ENCODE results near the gene FSCN2.

FSCN2 gene, protein sequence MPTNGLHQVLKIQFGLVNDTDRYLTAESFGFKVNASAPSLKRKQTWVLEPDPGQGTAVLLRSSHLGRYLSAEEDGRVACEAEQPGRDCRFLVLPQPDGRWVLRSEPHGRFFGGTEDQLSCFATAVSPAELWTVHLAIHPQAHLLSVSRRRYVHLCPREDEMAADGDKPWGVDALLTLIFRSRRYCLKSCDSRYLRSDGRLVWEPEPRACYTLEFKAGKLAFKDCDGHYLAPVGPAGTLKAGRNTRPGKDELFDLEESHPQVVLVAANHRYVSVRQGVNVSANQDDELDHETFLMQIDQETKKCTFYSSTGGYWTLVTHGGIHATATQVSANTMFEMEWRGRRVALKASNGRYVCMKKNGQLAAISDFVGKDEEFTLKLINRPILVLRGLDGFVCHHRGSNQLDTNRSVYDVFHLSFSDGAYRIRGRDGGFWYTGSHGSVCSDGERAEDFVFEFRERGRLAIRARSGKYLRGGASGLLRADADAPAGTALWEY

DNA sequence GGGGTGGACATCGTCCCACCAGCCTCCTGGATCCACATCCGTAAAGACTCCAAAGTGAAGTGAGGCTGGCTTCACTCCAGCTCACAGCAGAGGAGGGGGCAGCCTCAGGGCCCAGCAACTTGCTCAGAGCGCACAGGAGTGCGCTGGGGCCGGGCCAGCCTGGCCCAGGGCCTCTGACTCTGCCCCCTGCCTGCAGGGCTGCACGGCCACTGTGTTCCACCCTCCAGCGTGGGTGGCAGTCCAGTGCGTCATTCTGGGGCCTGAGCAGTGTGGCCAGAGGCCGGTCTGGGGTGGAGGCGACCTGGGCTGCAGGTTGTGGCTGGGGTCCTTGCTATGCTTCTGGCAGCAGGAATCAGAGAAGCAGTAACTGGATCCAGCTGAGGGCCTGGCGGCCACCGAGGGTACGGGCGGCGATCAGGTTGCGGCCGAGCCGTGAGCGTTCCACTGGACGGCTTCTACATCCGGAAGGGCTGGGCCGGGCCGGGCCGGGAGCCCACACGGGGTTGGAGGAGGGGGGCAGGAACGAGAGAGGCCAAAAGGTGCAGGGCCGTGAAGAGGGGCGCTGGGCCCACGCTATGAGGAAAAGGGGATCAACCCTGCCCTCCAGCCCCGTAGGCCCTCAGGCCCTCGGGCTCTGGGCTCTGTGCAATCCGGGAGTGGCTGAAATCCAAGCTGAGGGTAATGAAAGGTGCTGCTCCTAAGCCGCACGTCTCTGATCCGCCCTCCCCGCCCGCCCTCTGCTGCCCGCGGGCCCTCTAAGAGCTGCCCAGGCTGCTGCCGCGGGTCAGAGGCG is at the start of gene FSCN2:
FSCN2 (plus strand) TSS at position 787 of the 793 bp plus-strand sequence. CDS start 155 bp downstream, outside the sequence.
- H3K36me3 Mint-ChIP-seq (ENCODE audit: low read depth), result no peaks in the 10 kb centered on the region
- H3K9me3 Mint-ChIP-seq, result no peaks in the 10 kb centered on the region
- H3K27ac Mint-ChIP-seq, result no peak within 1 kb of the TSS
- H3K4me3 Mint-ChIP-seq, result no peak within 1 kb of the TSS
- H3K27me3 Mint-ChIP-seq, result peaks cover 61% of the 10 kb centered on the region
- intact Hi-C loops (cut with micrococcal nuclease), result no loop called here
- H3K4me1 Mint-ChIP-seq (ENCODE audit: low read depth), result peaks cover 8% of the 10 kb centered on the region

DNA sequence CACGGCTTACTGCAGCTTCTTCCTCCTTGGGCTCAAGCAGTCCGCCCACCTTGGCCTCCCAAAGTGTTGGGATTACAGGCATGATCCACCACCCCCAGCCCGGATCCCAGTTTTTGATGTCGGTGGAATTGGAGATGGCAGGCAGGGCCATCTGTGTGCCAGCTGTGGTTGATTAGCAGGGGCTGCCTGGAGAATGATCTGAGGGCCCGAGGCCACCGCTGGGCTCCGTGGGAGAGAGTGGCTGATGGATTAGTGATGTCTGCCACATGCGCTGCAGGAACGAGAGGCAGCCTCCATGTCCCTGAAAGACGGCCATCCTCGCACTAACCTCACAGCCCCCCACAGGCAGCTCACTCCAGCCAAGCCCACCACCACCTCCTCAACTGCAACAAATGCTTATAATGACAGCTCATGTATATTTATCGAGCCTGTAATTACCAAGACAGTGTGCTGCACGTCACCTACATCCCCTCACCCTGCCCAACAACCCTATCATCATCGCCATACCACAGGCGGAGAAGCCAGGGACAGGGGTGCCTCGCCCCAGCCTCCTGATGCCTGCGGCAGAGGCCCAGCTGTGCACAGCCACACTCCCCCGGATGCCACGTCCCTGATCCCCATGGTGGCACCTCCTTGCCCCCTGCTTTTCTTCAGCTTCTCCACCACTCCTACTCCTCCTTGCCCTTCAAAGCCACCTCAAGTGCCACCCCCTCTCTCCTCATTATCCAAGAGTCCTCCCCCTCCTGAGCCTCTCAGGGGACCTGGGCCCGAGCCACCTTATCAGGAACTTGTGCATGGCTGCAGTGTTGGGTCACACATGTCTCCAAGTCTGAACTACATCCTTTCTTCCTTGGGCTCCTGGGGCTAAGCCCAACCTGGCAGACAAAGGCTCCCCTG is 48.8 kb upstream of the FSCN2 start:
- no peaks in the 10 kb centered on the region for H3K36me3 Mint-ChIP-seq (ENCODE audit: low read depth)
- no peaks in the 10 kb centered on the region for H3K9me3 Mint-ChIP-seq
- peaks cover 23% of the 10 kb centered on the region for H3K4me1 Mint-ChIP-seq (ENCODE audit: low read depth)
- peaks cover 58% of the 10 kb centered on the region for H3K27me3 Mint-ChIP-seq
- intact Hi-C loops (cut with micrococcal nuclease), result loop anchor here (5.0 kb wide), 1 partner anchor 77 kb away; no protein-coding TSS in a partner anchor
- no peak overlapping the region for H3K27ac Mint-ChIP-seq
- no peak overlapping the region for H3K4me3 Mint-ChIP-seq

DNA sequence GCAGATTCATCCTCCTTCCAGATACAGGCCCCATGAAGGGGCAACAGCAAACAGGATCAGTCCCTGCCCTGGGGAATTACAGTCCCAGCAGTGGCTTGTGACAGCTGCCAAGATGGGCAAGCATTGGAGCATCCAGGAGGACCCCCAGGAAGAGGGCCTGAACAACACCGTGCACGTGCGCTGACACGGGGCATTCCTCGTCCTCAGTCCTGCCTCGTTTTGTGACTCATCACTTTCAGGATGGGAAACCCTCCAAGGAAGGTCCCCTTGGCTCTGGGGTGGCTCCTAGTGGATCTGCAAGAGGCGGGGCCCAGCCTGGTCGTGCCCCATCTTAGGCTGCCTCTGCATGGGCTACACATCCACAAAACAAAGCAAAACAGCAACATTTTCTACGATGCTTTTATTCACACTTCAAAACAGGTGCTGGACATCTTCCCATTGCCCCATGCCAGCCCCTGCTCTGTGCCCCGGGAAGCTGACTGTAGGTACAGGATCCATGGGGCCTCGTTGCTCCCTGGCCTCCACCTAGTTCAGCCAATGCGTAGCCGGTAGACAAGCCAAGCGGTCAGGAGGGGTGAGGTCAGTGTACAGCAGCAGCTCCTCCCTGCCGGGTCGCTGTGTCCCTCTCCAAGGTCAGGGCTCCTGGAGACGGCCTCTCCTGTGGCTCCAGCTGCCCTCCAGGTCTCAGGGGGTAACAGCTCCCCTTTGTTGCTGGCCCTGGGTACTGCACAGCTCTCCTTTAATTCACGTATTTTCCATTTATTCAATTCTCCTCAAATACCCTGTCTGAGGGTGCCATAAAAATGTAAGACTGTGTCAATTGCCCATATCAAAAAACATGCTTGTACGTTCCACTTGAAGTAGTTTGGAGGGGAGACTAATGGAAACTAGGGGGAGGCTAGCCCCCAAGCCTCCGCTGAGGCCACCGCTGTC is 47.8 kb upstream of the FSCN2 start:
- H3K27me3 Mint-ChIP-seq, result peaks cover 58% of the 10 kb centered on the region
- no peaks in the 10 kb centered on the region for H3K36me3 Mint-ChIP-seq (ENCODE audit: low read depth)
- peaks cover 23% of the 10 kb centered on the region for H3K4me1 Mint-ChIP-seq (ENCODE audit: low read depth)
- no peaks in the 10 kb centered on the region for H3K9me3 Mint-ChIP-seq
- intact Hi-C loops (cut with micrococcal nuclease), result loop anchor here (5.0 kb wide), 1 partner anchor 78 kb away; no protein-coding TSS in a partner anchor
- H3K27ac Mint-ChIP-seq, result no peak overlapping the region
- no peak overlapping the region for H3K4me3 Mint-ChIP-seq

DNA sequence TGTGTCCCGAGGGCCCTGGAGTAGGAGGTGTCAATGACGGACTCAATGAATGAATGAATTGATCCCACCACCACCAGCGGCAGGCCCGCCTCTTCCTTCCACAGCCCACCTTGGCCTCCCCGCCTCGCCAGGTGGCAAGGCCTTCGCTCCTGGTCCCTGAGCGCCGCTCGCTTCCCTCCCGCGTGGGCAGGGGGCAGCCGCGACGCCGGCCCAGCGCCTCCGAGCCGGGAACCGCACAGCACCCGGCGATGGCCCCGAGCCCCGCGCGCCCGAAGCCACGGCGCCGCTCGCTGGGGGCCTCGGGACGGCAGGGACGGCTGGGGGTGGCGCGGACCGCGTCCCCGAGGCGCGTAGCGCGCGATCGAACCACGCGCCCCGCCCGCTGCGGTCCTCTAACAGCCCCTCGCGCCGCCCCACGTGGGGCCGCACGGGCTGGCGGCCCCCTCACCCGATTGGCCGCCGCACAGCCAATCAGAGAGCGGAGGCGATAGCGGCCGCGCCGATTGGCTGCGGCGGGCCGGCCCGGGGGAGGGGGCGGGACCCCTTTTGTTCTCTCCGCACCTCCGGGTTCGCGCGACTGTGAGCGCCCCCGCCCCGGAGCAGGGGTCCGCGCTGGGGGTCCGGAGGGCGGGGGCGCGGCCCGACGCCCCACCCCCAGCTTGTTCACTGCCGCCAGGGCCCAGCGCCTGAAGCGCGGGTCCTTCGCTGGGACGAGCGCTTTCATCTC is 46.9 kb upstream of the FSCN2 start:
- Mint-ChIP-seq H3K9me3 (no peaks in the 10 kb centered on the region), H3K27ac (no peak overlapping the region)

DNA sequence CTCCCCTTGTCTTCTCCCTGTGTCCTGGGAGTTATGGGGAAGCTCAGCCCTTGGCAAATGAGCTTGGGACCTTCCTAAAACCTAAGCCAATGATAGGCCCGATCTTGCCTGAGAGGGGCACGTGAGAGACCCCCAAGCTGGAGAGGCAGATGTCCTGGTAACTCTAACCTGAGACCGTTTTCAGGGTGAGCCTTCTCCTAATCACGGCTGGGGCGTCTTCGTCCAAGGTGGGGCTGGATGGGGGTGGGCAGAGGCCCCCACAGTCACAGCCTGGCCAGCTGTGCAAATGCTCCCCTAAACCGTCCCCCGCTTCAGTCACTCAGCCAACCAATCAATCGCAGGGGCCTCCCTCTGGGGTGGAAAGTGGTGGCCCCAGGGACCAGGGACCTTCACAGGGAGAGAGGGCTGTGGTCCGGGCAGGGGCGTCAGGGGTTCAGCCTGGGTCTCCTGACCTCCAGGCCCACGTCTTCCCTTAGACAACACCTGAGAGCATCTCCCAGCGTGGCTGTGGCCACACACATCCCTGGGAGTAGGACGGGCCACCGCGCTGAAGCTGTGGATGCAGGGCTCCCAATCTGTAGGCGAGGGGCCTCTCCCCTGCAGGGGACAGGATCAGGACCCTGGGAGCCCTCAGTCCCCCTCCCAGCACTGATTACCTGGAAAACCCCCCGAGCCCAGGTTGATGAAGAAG is 46.2 kb upstream of the FSCN2 start:
- Mint-ChIP-seq H3K9me3 (no peaks in the 10 kb centered on the region), H3K36me3 (ENCODE audit: low read depth) (no peaks in the 10 kb centered on the region), H3K27ac (no peak overlapping the region), H3K4me1 (ENCODE audit: low read depth) (peaks cover 32% of the 10 kb centered on the region), H3K4me3 (peak overlapping the region; percentile 54), H3K27me3 (peaks cover 62% of the 10 kb centered on the region)
- intact Hi-C loops (cut with micrococcal nuclease), result loop anchor here (5.0 kb wide), 1 partner anchor 80 kb away; no protein-coding TSS in a partner anchor

More for the DNA sequence above, 46.9 kb upstream of the FSCN2 start:
- Mint-ChIP-seq H3K4me1 (ENCODE audit: low read depth) (peaks cover 28% of the 10 kb centered on the region), H3K36me3 (ENCODE audit: low read depth) (no peaks in the 10 kb centered on the region), H3K4me3 (peak overlapping the region; percentile 54), H3K27me3 (peaks cover 61% of the 10 kb centered on the region)
- intact Hi-C loops (cut with micrococcal nuclease), result loop anchor here (5.0 kb wide), 1 partner anchor 79 kb away; no protein-coding TSS in a partner anchor

DNA sequence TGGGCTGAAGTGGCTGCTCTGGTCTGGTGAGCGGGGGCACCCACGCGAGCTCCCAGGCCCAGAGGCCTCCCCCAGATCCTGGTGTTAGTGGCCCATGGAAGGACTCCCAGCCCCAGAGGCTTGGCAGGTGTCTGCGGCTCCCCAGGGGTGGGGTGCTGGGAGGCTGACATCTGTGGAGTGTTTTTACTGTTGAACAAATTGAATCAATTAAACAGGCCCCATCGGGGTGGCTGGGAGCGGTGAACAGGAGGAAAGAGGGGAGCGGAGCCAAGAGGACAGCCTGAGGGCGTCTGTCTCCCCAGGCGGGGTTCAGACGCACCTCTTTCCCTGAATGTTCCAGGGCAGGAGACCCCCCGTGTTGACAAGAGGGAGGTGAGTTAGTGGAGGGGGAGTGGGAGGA is 45.5 kb upstream of the FSCN2 start:
- Mint-ChIP-seq H3K27ac (no peak overlapping the region), H3K4me1 (ENCODE audit: low read depth) (peaks cover 32% of the 10 kb centered on the region), H3K9me3 (no peaks in the 10 kb centered on the region), H3K36me3 (ENCODE audit: low read depth) (no peaks in the 10 kb centered on the region), H3K27me3 (peaks cover 60% of the 10 kb centered on the region), H3K4me3 (no peak overlapping the region)
- intact Hi-C loops (cut with micrococcal nuclease), result loop anchor here (5.0 kb wide), 1 partner anchor 80 kb away; no protein-coding TSS in a partner anchor

DNA sequence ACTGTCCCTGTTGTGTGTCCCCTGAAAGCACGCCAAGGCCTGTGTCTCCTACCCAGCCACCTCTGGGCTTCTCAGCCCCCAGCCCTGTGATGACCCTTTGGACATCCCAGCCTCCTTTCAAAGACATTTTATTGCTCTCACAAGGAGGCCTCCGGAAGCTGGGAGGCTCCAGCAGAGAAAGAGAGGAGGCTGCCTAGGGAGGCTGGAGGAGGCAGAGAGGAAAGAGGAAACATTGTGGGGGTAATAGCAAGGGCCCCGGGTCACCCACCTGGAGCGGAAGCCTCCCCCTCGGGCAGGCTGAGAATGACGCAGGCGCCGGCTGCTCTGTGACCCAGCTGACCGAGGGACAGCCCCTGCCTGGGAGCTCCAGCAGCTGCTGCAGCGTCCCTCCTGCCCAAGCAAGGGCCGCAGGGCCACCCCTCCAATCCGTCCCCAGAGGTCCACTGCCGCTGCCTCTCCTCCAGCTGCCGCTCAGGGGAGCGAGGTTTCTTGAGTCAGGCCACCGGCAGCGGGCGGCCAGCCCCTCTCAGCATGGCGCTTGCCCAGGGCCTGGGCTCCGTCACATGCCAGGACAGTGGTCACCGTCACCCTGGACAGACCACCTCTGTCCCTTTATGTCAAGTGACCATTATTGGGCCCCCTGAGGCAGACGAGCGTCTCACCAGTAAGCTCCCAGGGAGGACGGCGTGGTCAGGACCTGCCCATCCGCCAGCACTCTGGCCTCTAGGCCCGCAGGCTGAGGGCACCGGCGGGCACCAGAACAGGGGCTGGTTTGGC is 44.9 kb upstream of the FSCN2 start:
- no peaks in the 10 kb centered on the region for H3K36me3 Mint-ChIP-seq (ENCODE audit: low read depth)
- H3K4me3 Mint-ChIP-seq, result peak overlapping the region; percentile 51
- intact Hi-C loops (cut with micrococcal nuclease), result loop anchor here (5.0 kb wide), 1 partner anchor 81 kb away; no protein-coding TSS in a partner anchor
- H3K27ac Mint-ChIP-seq, result no peak overlapping the region
- peaks cover 55% of the 10 kb centered on the region for H3K27me3 Mint-ChIP-seq
- H3K4me1 Mint-ChIP-seq (ENCODE audit: low read depth), result peaks cover 32% of the 10 kb centered on the region
- no peaks in the 10 kb centered on the region for H3K9me3 Mint-ChIP-seq

DNA sequence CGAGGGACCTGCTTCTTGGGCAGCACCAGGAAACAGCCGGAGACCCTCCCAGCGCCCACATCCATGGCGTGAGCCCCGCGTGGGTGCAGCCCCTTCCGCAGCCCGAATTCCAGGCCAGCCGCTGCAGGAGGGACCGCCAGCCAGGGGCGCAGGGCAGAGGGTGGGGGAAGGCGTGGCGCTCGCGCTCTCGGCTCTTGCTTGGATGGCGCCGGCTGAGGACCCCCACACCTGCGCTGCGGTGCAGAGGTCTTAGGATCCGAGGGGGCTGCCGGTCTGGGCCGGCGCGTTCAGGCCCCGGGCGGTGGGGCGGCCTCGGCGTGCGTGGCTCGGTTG is 44.3 kb upstream of the FSCN2 start:
- Mint-ChIP-seq H3K9me3 (no peaks in the 10 kb centered on the region), H3K4me3 (peak overlapping the region; percentile 51), H3K27me3 (peaks cover 53% of the 10 kb centered on the region), H3K4me1 (ENCODE audit: low read depth) (peaks cover 32% of the 10 kb centered on the region), H3K36me3 (ENCODE audit: low read depth) (no peaks in the 10 kb centered on the region), H3K27ac (no peak overlapping the region)
- intact Hi-C loops (cut with micrococcal nuclease), result loop anchor here (1.0 to 5.0 kb wide), 2 partner anchors 82 to 229 kb away; no protein-coding TSS in a partner anchor

DNA sequence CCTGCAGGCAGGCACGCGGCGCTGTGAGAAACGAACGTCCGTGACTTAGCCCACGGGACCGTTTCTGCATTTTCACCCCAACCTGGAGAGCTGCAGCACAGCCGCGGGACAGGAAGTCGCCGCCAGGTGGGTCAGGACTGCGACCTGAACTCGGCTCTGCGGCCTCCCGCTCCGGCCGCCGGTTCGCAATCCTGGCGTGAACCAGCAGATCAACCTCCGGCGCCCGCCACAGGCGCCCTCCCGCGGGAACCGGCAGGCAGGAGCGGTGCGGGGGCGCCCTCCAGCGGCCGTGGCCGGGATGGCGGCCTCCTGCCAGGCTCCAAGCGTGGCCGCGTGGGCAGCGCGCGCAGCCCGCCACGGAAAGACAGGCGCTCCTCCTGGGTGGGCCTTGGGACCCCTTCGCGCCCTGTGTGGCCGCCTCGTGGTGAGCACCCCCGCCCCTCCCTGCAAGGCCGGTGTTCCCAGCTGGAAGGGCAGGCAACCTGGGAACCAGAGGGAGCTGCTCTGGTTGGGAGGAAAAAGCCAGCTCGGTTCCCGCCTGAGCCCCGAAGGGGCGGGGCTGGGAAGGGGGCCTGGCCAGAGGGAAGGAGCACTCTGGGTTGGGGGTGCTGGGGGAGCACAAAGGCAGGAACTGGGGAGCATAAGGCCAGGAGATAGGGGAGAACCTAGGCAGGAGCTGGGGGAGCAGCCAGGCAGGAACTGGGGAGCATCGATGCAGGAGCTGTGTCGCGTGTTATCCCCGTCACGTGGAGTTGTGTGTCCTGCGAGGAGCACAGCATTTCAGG is 43.8 kb upstream of the FSCN2 start:
- intact Hi-C loops (cut with micrococcal nuclease), result loop anchor here (1.0 to 5.0 kb wide), 2 partner anchors 82 to 229 kb away; no protein-coding TSS in a partner anchor
- Mint-ChIP-seq H3K9me3 (no peaks in the 10 kb centered on the region), H3K4me3 (peak overlapping the region; percentile 51), H3K4me1 (ENCODE audit: low read depth) (peaks cover 35% of the 10 kb centered on the region), H3K27me3 (peaks cover 55% of the 10 kb centered on the region), H3K27ac (no peak overlapping the region), H3K36me3 (ENCODE audit: low read depth) (no peaks in the 10 kb centered on the region)

DNA sequence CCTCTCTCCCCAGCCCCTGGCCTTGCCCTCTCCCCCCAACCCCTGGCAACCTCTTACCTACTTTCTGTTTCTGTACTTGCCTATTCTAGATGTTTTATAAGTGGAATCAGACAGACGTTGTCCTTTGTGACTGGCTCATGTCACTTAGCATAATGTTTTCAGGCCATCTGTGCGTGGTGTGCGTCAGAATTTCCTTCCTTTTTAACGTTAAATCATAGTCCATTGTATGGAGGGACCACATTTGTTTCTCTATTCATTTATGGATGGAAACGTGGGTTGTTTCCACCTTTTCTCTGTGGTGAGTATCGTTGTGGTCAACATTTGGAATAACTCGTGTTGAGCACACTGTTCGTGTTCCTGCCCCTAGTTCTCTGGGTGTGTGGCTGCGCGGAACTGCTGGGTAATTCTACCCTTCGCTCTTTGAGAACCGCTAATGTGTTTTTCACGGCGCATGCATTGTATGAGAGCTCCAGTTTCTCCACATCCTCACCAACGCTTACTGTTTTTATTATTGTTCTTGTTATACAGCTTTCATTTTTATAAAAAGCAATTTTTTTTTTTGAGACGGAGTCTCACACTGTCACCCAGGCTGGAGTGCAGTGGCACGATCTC is 41.9 kb upstream of the FSCN2 start:
- Mint-ChIP-seq H3K27ac (no peak overlapping the region), H3K9me3 (no peaks in the 10 kb centered on the region), H3K4me3 (no peak overlapping the region), H3K4me1 (ENCODE audit: low read depth) (peaks cover 39% of the 10 kb centered on the region), H3K27me3 (peaks cover 57% of the 10 kb centered on the region), H3K36me3 (ENCODE audit: low read depth) (no peaks in the 10 kb centered on the region)
- intact Hi-C loops (cut with micrococcal nuclease), result no loop called here
